D341Med (cell line): ENCODE measurements around the gene UBTF.
"Not testable (repeated sequence)": the region's sequence is repeated elsewhere in the genome, so short reads cannot be mapped to it uniquely, and the experiment has no call there.

Experiments
- DNase-seq: peaks from one replicate; pipeline ENCODE4 v3.0.0; 2012; ENCODE audit warnings: low spot score

UBTF gene

GRCh38 chr17:44241106-44241624 lies 21.7 kb upstream of the UBTF start:
- DNase-seq, result no peak

GRCh38 chr17:44237886-44238285 lies 18.4 kb upstream of the UBTF start:
- not testable (repeated sequence) for DNase-seq

- DNase-seq, result no peak
Observed at GRCh38 chr17:44236444-44236991, 17.0 kb upstream of the UBTF start.

GRCh38 chr17:44235583-44235936 lies 16.1 kb upstream of the UBTF start:
- no peak for DNase-seq

- DNase-seq, result no peak
Observed at GRCh38 chr17:44233582-44233981, 14.1 kb upstream of the UBTF start.

- no peak for DNase-seq
Observed at GRCh38 chr17:44232061-44232460, 12.6 kb upstream of the UBTF start.

- no peak for DNase-seq
Observed at GRCh38 chr17:44230140-44230539, 10.7 kb upstream of the UBTF start.

- no peak for DNase-seq
Observed at GRCh38 chr17:44229090-44229489, 9.6 kb upstream of the UBTF start.

GRCh38 chr17:44223541-44224071 lies 4.1 kb upstream of the UBTF start:
- no peak for DNase-seq

GRCh38 chr17:44222112-44222869 lies 2.8 kb upstream of the UBTF start:
- peak; percentile 94 for DNase-seq

- no peak for DNase-seq
Observed at GRCh38 chr17:44221862-44222111, 2.3 kb upstream of the UBTF start.

GRCh38 chr17:44221084-44221861 lies 1.8 kb upstream of the UBTF start:
- peak; percentile 85 for DNase-seq

- peak; percentile 80 for DNase-seq
Observed at GRCh38 chr17:44220213-44221083, 973 bp upstream of the UBTF start.

GRCh38 chr17:44219108-44219615 lies 313 bp downstream of the UBTF start:
- peak; percentile 88 for DNase-seq

- peak; percentile 98 for DNase-seq
Observed at GRCh38 chr17:44218344-44219107, 949 bp downstream of the UBTF start.

GRCh38 chr17:44217738-44218343 lies 1.6 kb downstream of the UBTF start:
- no peak for DNase-seq

GRCh38 chr17:44216694-44217093 lies 2.8 kb downstream of the UBTF start:
- no peak for DNase-seq

- no peak for DNase-seq
Observed at GRCh38 chr17:44216173-44216572, 3.3 kb downstream of the UBTF start.

GRCh38 chr17:44214896-44215295 lies 4.6 kb downstream of the UBTF start:
- DNase-seq, result no peak

- DNase-seq, result no peak
Observed at GRCh38 chr17:44214230-44214494, 5.3 kb downstream of the UBTF start.
